CD14-positive monocyte (primary cell): ENCODE results near the gene SLC2A1. TPM values are rescaled to one million over a fixed set of nuclear protein-coding genes. Genes with fewer than 3 reads are reported as not detected.
A peak's percentile ranks its signal among the peaks of the same experiment; 100 is the strongest.

Source experiments
- DNase-seq, 3 donors: peaks; one replicate each; pipeline ENCODE4 v3.0.0-alpha.2; 2011 to 2022
- H2AFZ ChIP-seq: 2 replicates; pipeline ENCODE4 v1.6.0; 2012; ENCODE audit warnings: mild to moderate bottlenecking, low read depth, low read length, inconsistent platforms; ENCODE audit not compliant: insufficient read depth, poor library complexity, severe bottlenecking
- H3K27ac ChIP-seq, 2 donors: 1 replicate in 1 of 2; 2 replicates in 1 of 2; pipeline ENCODE4 v1.5.1; 2012 to 2013; ENCODE audit warnings: low read length in 2 of 2, control low read depth in 1 of 2, inconsistent platforms in 1 of 2, low read depth in 1 of 2, mild to moderate bottlenecking in 1 of 2
- H3K27me3 ChIP-seq, 2 donors: one replicate each; pipeline versions ENCODE4 v1.6.0 to v1.6.1; 2011 to 2013; ENCODE audit warnings: low read length in 2 of 2; ENCODE audit not compliant: control insufficient read depth in 2 of 2, insufficient read depth in 2 of 2
- H3K36me3 ChIP-seq, 2 donors: replicated peaks in 1 of 2; 1 replicate in 1 of 2; 2 replicates in 1 of 2; pipeline versions ENCODE4 v1.5.1 to v1.6.1; 2012 to 2013; ENCODE audit warnings: low read length in 2 of 2, control low read depth in 1 of 2, inconsistent platforms in 1 of 2, mild to moderate bottlenecking in 1 of 2; ENCODE audit not compliant: insufficient read depth in 2 of 2, control insufficient read depth in 1 of 2
- H3K4me1 ChIP-seq, 2 donors: 1 replicate in 1 of 2; 2 replicates in 1 of 2; pipeline versions ENCODE4 v1.5.1 to v1.6.1; 2012 to 2013; ENCODE audit warnings: low read length in 2 of 2, control low read depth in 1 of 2, inconsistent platforms in 1 of 2, mild to moderate bottlenecking in 1 of 2, moderate library complexity in 1 of 2; ENCODE audit not compliant: insufficient read depth in 2 of 2, control insufficient read depth in 1 of 2
- H3K4me2 ChIP-seq: replicated peaks from 2 replicates; pipeline ENCODE3; 2012; ENCODE audit warnings: low read length, moderate library complexity, mild to moderate bottlenecking; ENCODE audit not compliant: poor library complexity, severe bottlenecking; ENCODE audit errors: extremely low read depth
- H3K4me3 ChIP-seq, 3 experiments: fragments of 200-600 bp in 1 of 3; sonication (generic) in 1 of 3; replicated peaks in 1 of 3; 1 replicate in 2 of 3; 2 replicates in 1 of 3; pipeline ENCODE4 v1.5.1; 2011 to 2013; ENCODE audit warnings: low read length in 3 of 3, mild to moderate bottlenecking in 3 of 3, control low read depth in 2 of 3, low read depth in 2 of 3, inconsistent platforms in 1 of 3, moderate library complexity in 1 of 3
- H3K79me2 ChIP-seq: 2 replicates; pipeline ENCODE4 v1.6.0; 2012; ENCODE audit warnings: mild to moderate bottlenecking, control low read depth, inconsistent platforms, low read length, moderate library complexity; ENCODE audit not compliant: insufficient read depth
- H3K9ac ChIP-seq: 2 replicates; pipeline ENCODE4 v1.6.0; 2017; ENCODE audit warnings: low read length, mild to moderate bottlenecking; ENCODE audit not compliant: insufficient read depth, poor library complexity, severe bottlenecking
- H3K9me3 ChIP-seq, 2 donors: replicated peaks in 1 of 2; 1 replicate in 1 of 2; 2 replicates in 1 of 2; pipeline versions ENCODE4 v1.5.1 to v1.6.1; 2012 to 2013; ENCODE audit warnings: low read length in 2 of 2, control low read depth in 1 of 2; ENCODE audit not compliant: control insufficient read depth in 1 of 2, insufficient read depth in 1 of 2
- H4K20me1 ChIP-seq: 2 replicates; pipeline ENCODE4 v1.6.0; 2012; ENCODE audit warnings: mild to moderate bottlenecking, low read length, control low read depth, moderate library complexity; ENCODE audit not compliant: insufficient read depth
- H3K27ac Mint-ChIP-seq, 7 donors: one replicate each; pipeline ENCODE4 v1.8.0; 2020; ENCODE audit warnings: mild to moderate bottlenecking in 7 of 7, mixed read lengths in 7 of 7, moderate library complexity in 6 of 7, inconsistent platforms in 2 of 7
- H3K27me3 Mint-ChIP-seq, 3 donors: one replicate each; pipeline ENCODE4 v1.8.0; 2021 to 2022; ENCODE audit warnings: low read depth in 3 of 3, mild to moderate bottlenecking in 3 of 3, mixed read lengths in 3 of 3, moderate library complexity in 3 of 3, inconsistent platforms in 1 of 3
- H3K36me3 Mint-ChIP-seq, 2 donors: one replicate each; pipeline ENCODE4 v1.8.0; 2020; ENCODE audit warnings: mixed read lengths in 2 of 2, inconsistent platforms in 1 of 2, mild to moderate bottlenecking in 1 of 2
- H3K4me1 Mint-ChIP-seq: one replicate; pipeline ENCODE4 v1.8.0; 2020; ENCODE audit warnings: mild to moderate bottlenecking, mixed read lengths
- H3K4me3 Mint-ChIP-seq, 2 donors: one replicate each; pipeline ENCODE4 v1.8.0; 2020; ENCODE audit warnings: mild to moderate bottlenecking in 2 of 2, mixed read lengths in 2 of 2, moderate library complexity in 1 of 2
- H3K9me3 Mint-ChIP-seq, 7 donors: one replicate each; pipeline ENCODE4 v1.8.0; 2020 to 2022; ENCODE audit warnings: mixed read lengths in 7 of 7, mild to moderate bottlenecking in 6 of 7, moderate library complexity in 6 of 7, inconsistent platforms in 2 of 7
- CTCF ChIP-seq: fragments of 200-600 bp; IDR thresholded peaks from one replicate; pipeline ENCODE4 v1.8.0; 2022; ENCODE audit warnings: antibody characterized with exemption, mild to moderate bottlenecking
- WGBS: methylation state at CpG from one replicate; pipeline ENCODE4 v1.1.5; 2013; ENCODE audit warnings: missing lambda C conversion rate; ENCODE audit not compliant: insufficient coverage; 5-methylcytosine and 5-hydroxymethylcytosine counted together
- intact Hi-C, 2 donors: fragments of 100-400 bp; cut with micrococcal nuclease; formaldehyde crosslinking; loops; one replicate each; pipeline versions ENCODE4 v1.15.0 to v1.15.1; 2023
- polyA plus RNA-seq, 3 donors: library from polyadenylated mRNA; depleted of rRNA in 1 of 3; unstranded in 2 of 3; stranded (reverse) in 1 of 3; fragments of 300-500 nt in 2 of 3; fragments of >200 nt in 1 of 3; fragmentation: Illumina TruSeq in 2 of 3; gene quantifications; 1 replicate in 2 of 3; 2 replicates in 1 of 3; pipeline ENCODE4 v1.2.3, GENCODE V29; 2012 to 2021

SLC2A1 gene
- polyA plus RNA-seq, 3 donors = 0.56 to 5.0 (median 0.71) TPM

DNA sequence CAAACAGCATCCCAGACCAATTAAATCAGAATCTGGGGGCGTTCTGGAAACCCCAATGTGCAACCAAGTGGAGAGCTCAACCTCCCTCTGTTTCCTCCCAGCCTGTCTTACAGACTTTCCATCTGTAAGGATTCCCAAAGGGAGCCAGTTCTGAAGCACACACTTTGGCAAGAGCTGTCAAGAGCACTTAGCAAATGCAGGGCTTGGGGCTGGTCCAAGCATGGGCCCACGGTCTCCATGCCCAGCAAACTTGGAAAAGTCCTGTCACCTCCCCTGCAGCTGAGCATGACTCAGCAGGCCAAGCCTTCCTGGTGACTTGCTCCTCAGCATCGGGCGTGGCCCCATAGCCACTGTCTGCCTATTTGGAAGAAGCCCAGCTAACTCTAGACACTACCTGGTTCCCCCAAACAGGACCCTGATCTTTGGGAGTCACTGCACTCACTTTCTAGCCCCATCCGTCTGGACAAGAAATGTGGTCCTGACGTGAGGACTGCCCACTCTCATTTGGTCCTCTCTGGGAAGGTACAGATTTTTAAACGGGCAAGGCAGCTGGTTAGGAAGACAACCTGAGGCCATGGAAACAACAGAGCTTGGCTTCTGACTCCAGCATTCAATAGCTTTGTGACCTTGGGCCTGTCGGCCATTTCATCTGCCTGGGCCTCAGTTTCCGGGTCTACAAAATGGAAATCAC lies 16.9 kb downstream of the SLC2A1 start:
- no peak overlapping the region for H3K4me3 Mint-ChIP-seq
- Histone ChIP-seq H3K4me1 (peaks cover 78 to 82% of the 10 kb centered on the region in 2 donors), H3K36me3 (no peaks in the 10 kb centered on the region), H3K79me2 (no peaks in the 10 kb centered on the region), H3K27ac (peak overlapping the region in 1 of 2 donors; percentile 62), H4K20me1 (no peaks in the 10 kb centered on the region), H3K9me3 (no peaks in the 10 kb centered on the region), H2AFZ (no peak overlapping the region), H3K4me3 (no peak overlapping the region), H3K27me3 (no peaks in the 10 kb centered on the region), H3K4me2 (peak overlapping the region; percentile 2), H3K9ac (no peak overlapping the region)
- WGBS = 59% methylated on average over 9 of the region's 9 CpGs
- H3K36me3 Mint-ChIP-seq = peaks cover 4 to 21% of the 10 kb centered on the region in 2 donors
- H3K27ac Mint-ChIP-seq = peak overlapping the region; percentile 25 to 84 (median 74)
- H3K27me3 Mint-ChIP-seq = peaks cover 0 to 9% (median 5%) of the 10 kb centered on the region in 3 donors
- intact Hi-C loops = loop anchor here in 1 of 2 donors (5.0 kb wide), 1 partner anchor 36 kb away; no protein-coding TSS in a partner anchor
- TF ChIP-seq CTCF = no peak
- H3K4me1 Mint-ChIP-seq = peaks cover 85% of the 10 kb centered on the region
- H3K9me3 Mint-ChIP-seq = peaks cover 0 to 3% (median 0%) of the 10 kb centered on the region in 7 donors
- DNase-seq = peak; percentile 70 to 78 (median 77)

GRCh38 chr1:42940851-42941639 lies 17.6 kb downstream of the SLC2A1 start:
- Histone ChIP-seq H3K9ac (no peak overlapping the region), H4K20me1 (no peaks in the 10 kb centered on the region), H3K4me3 (no peak overlapping the region), H3K4me1 (peaks cover 85 to 89% of the 10 kb centered on the region in 2 donors), H3K9me3 (no peaks in the 10 kb centered on the region), H3K27me3 (no peaks in the 10 kb centered on the region), H3K27ac (peak overlapping the region in 1 of 2 donors; percentile 62), H2AFZ (no peak overlapping the region), H3K36me3 (no peaks in the 10 kb centered on the region), H3K4me2 (no peak overlapping the region), H3K79me2 (no peaks in the 10 kb centered on the region)
- 63% methylated on average over 14 of the region's 14 CpGs for WGBS
- no peak for TF ChIP-seq CTCF
- peak; percentile 65 to 74 (median 66) for DNase-seq
- H3K4me1 Mint-ChIP-seq = peaks cover 93% of the 10 kb centered on the region
- no peak overlapping the region for H3K4me3 Mint-ChIP-seq
- intact Hi-C loops = loop anchor here in 1 of 2 donors (5.0 kb wide), 1 partner anchor 36 kb away; no protein-coding TSS in a partner anchor
- peak overlapping the region; percentile 25 to 81 (median 65) for H3K27ac Mint-ChIP-seq
- peaks cover 4 to 25% of the 10 kb centered on the region in 2 donors for H3K36me3 Mint-ChIP-seq
- peaks cover 0 to 9% (median 5%) of the 10 kb centered on the region in 3 donors for H3K27me3 Mint-ChIP-seq
- H3K9me3 Mint-ChIP-seq = peaks cover 0 to 3% (median 0%) of the 10 kb centered on the region in 7 donors
